HepG2 (cell line): ENCODE data around the gene GOLGA8F. TPM values are rescaled to one million over a fixed set of nuclear protein-coding genes. Genes with fewer than 3 reads are reported as not detected.
A peak's percentile ranks its signal among the peaks of the same experiment; 100 is the strongest.
"Not testable (repeated sequence)": the region's sequence is repeated elsewhere in the genome, so short reads cannot be mapped to it uniquely, and the experiment has no call there.

ENCODE experiments used
- ATAC-seq: fragments of 200-7000 bp; cut with Tn5 transposase; 3 replicates; pipeline ENCODE4 v1.9.1; 2020; ENCODE audit warnings: mild to moderate bottlenecking, moderate library complexity
- Bru-seq: library from RNA; stranded (reverse); fragments of 400-500 nt; gene quantifications from one replicate; lab custom pipeline; 2021; lab: Mats Ljungman, UMichigan
- BruChase-seq, 2 experiments: library from RNA; stranded (reverse); fragments of 400-500 nt; gene quantifications; one replicate each; lab custom pipeline; 2021; lab: Mats Ljungman, UMichigan
- BruUV-seq: library from RNA; stranded (reverse); fragments of 400-500 nt; replicated peaks from 2 replicates; lab custom pipeline; 2021; lab: Mats Ljungman, UMichigan
- CTCF ChIA-PET: fragments of 300-600 bp; formaldehyde crosslinking; extraction: SDS; loops from one replicate; lab custom pipeline; 2021; ENCODE audit warnings: low total read pairs, inconsistent platforms, low intra/inter-chr PET ratio; lab: Yijun Ruan, JAX
- POLR2A ChIA-PET: fragments of 350-600 bp; sonication (Branson Sonifier 250); formaldehyde crosslinking; loops from one replicate; lab custom pipeline; 2020; ENCODE audit warnings: antibody characterized with exemption, inconsistent platforms; lab: Yijun Ruan, JAX
- DNase-seq: peaks from one replicate; pipeline ENCODE4 v3.0.0-alpha.2; 2015; ENCODE audit warnings: low spot score
- FAIRE-seq: peaks from 3 replicates; lab custom pipeline; 2011; peaks lifted over from hg19 to GRCh38; lab: Jason Lieb, UNC
- H2AFZ ChIP-seq: one replicate; pipeline ENCODE4 v1.6.1; 2011; ENCODE audit warnings: low read length, inconsistent platforms
- H3K27ac ChIP-seq: fragments of 300-600 bp; 3 replicates; pipeline ENCODE4 v1.8.0; 2011; ENCODE audit warnings: mixed run types, mild to moderate bottlenecking, mixed read lengths, low read length, inconsistent platforms; ENCODE audit not compliant: insufficient read depth; ENCODE audit errors: extremely low read length
- H3K27me3 ChIP-seq, 2 experiments: fragments of 200-600 bp in 1 of 2; 2 replicates in 1 of 2; 3 replicates in 1 of 2; pipeline versions ENCODE4 v1.6.0 to v1.8.0; 2011; ENCODE audit warnings: low read length in 2 of 2, mild to moderate bottlenecking in 2 of 2, moderate library complexity in 2 of 2, inconsistent platforms in 1 of 2; ENCODE audit not compliant: insufficient read depth in 2 of 2, control insufficient read depth in 1 of 2
- H3K36me3 ChIP-seq, 2 experiments: fragments of 200-600 bp in 1 of 2; replicated peaks in 1 of 2; 2 replicates in 1 of 2; 3 replicates in 1 of 2; pipeline versions ENCODE4 v1.5.1 to v1.8.0; 2011; ENCODE audit warnings: low read length in 2 of 2, inconsistent platforms in 1 of 2; ENCODE audit not compliant: insufficient read depth in 2 of 2, control insufficient read depth in 1 of 2
- H3K4me1 ChIP-seq: 2 replicates; pipeline ENCODE4 v1.5.1; 2012; ENCODE audit warnings: low read length, inconsistent platforms; ENCODE audit not compliant: insufficient read depth
- H3K4me2 ChIP-seq: 2 replicates; pipeline ENCODE4 v1.6.0; 2011; ENCODE audit warnings: low read depth, low read length, inconsistent platforms
- H3K4me3 ChIP-seq, 3 experiments: fragments of 200-600 bp in 1 of 3; sonication (generic), shearing (Covaris generic) in 1 of 3; replicated peaks in 1 of 3; 2 replicates each; pipeline ENCODE4 v1.5.1; 2011 to 2016; ENCODE audit warnings: low read length in 3 of 3, inconsistent platforms in 2 of 3, low read depth in 2 of 3, mild to moderate bottlenecking in 2 of 3, control low read depth in 1 of 3, mixed read lengths in 1 of 3; ENCODE audit not compliant: insufficient read depth in 1 of 3
- H3K79me2 ChIP-seq: one replicate; pipeline ENCODE4 v1.6.1; 2011; ENCODE audit warnings: low read length, inconsistent platforms; ENCODE audit not compliant: insufficient read depth
- H3K9ac ChIP-seq: 2 replicates; pipeline ENCODE4 v1.6.0; 2011; ENCODE audit warnings: mild to moderate bottlenecking, low read depth, low read length, inconsistent platforms; ENCODE audit not compliant: insufficient read depth
- H3K9me3 ChIP-seq: 2 replicates; pipeline ENCODE4 v1.5.1; 2012; ENCODE audit warnings: mild to moderate bottlenecking, low read length
- H4K20me1 ChIP-seq: 2 replicates; pipeline ENCODE4 v1.6.0; 2011; ENCODE audit warnings: inconsistent platforms, mild to moderate bottlenecking, low read length, moderate library complexity; ENCODE audit not compliant: insufficient read depth
- WGBS: methylation state at CpG from one replicate; pipeline ENCODE4 v1.1.6; 2017; ENCODE audit warnings: low lambda C conversion rate; 5-methylcytosine and 5-hydroxymethylcytosine counted together
- in situ Hi-C: cut with HindIII; loops from 2 replicates; pipeline ENCODE4 v1.10.0; 2017; ENCODE audit warnings: low pct_unique_long_range_greater_than_20kb; ENCODE audit not compliant: extremely low pct_ligation_motif_present
- intact Hi-C: fragments of 100-400 bp; cut with micrococcal nuclease; formaldehyde crosslinking; loops from one replicate; pipeline ENCODE4 v1.10.0; 2022; ENCODE audit not compliant: unreplicated experiment
- long read RNA-seq, 2 experiments: library from RNA in 1 of 2; library from polyadenylated mRNA in 1 of 2; stranded (forward) in 1 of 2; unstranded in 1 of 2; transcript quantifications; one replicate each; pipeline ENCODE4 v2.0.0, GENCODE V29; 2019 to 2022
- polyA minus RNA-seq, 3 experiments: library from RNA; depleted of rRNA, polyadenylated mRNA; stranded (reverse); fragments of >200 nt; gene quantifications; 2 replicates each; pipeline ENCODE4 v1.2.3, GENCODE V29; 2011; ENCODE audit warnings: low replicate concordance in 1 of 3
- polyA plus RNA-seq, 8 experiments: library from polyadenylated mRNA; depleted of rRNA in 3 of 8; stranded (reverse) in 7 of 8; unstranded in 1 of 8; fragments of >200 nt; fragmentation: Illumina TruSeq in 4 of 8; extraction: Trizol in 4 of 8; gene quantifications; 2 replicates each; pipeline versions ENCODE4 v1.2.1 to v1.2.3, GENCODE V29; 2011 to 2016; ENCODE audit warnings: low read depth in 4 of 8, missing spikeins in 1 of 8, mixed read lengths in 1 of 8; ENCODE audit not compliant: insufficient read depth in 1 of 8
- total RNA-seq, 5 experiments: library from RNA; depleted of rRNA; stranded (reverse); fragments of >200 nt; fragmentation: Illumina TruSeq; extraction: Trizol; gene quantifications; 2 replicates each; pipeline ENCODE4 v1.2.3, GENCODE V29; 2016; ENCODE audit warnings: low read depth in 1 of 5

The GOLGA8F gene, protein sequence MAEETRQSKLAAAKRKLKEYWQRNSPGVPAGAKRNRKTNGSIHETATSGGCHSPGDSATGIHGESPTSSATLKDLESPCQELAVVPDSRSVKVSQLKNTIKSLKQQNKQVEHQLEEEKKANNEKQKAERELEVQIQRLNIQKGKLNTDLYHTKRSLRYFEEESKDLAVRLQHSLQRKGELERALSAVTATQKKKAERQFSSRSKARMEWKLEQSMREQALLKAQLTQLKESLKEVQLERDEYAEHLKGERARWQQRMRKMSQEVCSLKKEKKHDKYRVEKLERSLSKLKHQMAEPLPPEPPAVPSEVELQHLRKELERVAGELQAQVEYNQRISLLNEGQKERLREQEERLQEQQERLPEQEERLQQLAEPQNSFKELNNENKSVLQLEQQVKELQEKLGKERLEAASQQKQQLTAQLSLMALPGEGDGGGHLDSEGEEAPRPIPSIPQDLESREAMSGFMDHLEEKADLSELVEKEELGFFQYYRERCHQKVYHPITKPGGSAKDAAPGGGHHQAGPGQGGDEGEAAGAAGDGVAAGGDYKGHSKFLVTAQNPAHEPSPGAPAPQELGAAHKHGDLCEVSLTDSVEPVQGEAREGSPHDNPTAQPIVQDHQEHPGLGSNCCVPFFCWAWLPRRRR
- total RNA-seq (2016; rRNA removed; fragmentation: Illumina TruSeq; extraction: Trizol) = not detected in 2 replicates
- not detected in 2 replicates for total RNA-seq (2016; cell fraction: cytosol; rRNA removed; fragmentation: Illumina TruSeq; extraction: Trizol; ENCODE audit: low read depth)
- total RNA-seq (2016; cell fraction: insoluble cytoplasmic fraction; rRNA removed; fragmentation: Illumina TruSeq; extraction: Trizol) = not detected in 2 replicates
- total RNA-seq (2016; cell fraction: membrane; rRNA removed; fragmentation: Illumina TruSeq; extraction: Trizol) = not detected in 2 replicates
- not detected in 2 replicates for total RNA-seq (2016; cell fraction: nucleus; rRNA removed; fragmentation: Illumina TruSeq; extraction: Trizol)
- not detected in 2 replicates for polyA plus RNA-seq (2011; rRNA removed)
- polyA plus RNA-seq (2011; cell fraction: cytosol; rRNA removed) = not detected in 2 replicates
- not detected in 2 replicates for polyA plus RNA-seq (2011; cell fraction: nucleus; rRNA removed)
- polyA plus RNA-seq (2012) = not detected in 2 replicates
- polyA plus RNA-seq (2016; cell fraction: cytosol; fragmentation: Illumina TruSeq; extraction: Trizol; ENCODE audit: low read depth) = not detected in 2 replicates
- not detected in 2 replicates for polyA plus RNA-seq (2016; cell fraction: insoluble cytoplasmic fraction; fragmentation: Illumina TruSeq; extraction: Trizol; ENCODE audit: low read depth)
- polyA plus RNA-seq (2016; cell fraction: membrane; fragmentation: Illumina TruSeq; extraction: Trizol; ENCODE audit: low read depth) = not detected in 2 replicates
- polyA plus RNA-seq (2016; cell fraction: nucleus; fragmentation: Illumina TruSeq; extraction: Trizol; ENCODE audit: insufficient read depth, low read depth) = not detected in 2 replicates
- not detected in 2 replicates for polyA minus RNA-seq (2011; rRNA and poly(A)+ RNA removed; ENCODE audit: low replicate concordance)
- polyA minus RNA-seq (2011; cell fraction: cytosol; rRNA and poly(A)+ RNA removed) = not detected in 2 replicates
- not detected in 2 replicates for polyA minus RNA-seq (2011; cell fraction: nucleus; rRNA and poly(A)+ RNA removed)
- not detected for Bru-seq, nascent RNA
- percentile 11 among the genes with signal in this experiment for BruChase-seq, experiment 1, labeled RNA remaining after a 6-hour chase
- BruChase-seq, experiment 2, labeled RNA remaining after a 2-hour chase = not detected
- long read RNA-seq, experiment 1 = 0 reads
- long read RNA-seq, experiment 2 = 0 reads

DNA sequence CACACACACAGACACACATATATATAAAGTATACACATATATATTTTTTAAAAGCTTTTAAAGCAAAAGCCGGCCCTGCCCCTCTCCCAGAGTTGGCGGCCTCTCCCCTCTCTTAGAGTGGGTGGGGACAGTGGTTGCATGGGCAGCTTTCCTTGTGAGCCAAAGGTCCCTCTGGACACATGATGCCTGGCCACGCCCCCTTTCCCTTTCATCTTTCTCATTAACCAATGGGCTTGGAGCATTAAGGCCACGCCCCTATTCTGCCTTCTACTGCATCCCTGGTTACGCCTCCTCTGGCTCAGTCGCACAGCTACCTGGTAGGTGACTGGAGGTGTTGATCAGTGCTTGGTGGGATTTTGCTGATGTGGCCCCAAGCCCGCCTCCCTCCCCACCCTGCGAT lies at the start of gene GOLGA8F:
GOLGA8F (plus strand) TSS at position 301 of the 400 bp plus-strand sequence; CDS start at position 399, 98 bp downstream.
- intact Hi-C loops, H2AFZ ChIP-seq, DNase-seq, BruUV-seq, H4K20me1 ChIP-seq, CTCF ChIA-PET, FAIRE-seq, H3K4me3 ChIP-seq, H3K9me3 ChIP-seq, H3K27ac ChIP-seq, H3K36me3 ChIP-seq, ATAC-seq, H3K4me1 ChIP-seq, in situ Hi-C loops, POLR2A ChIA-PET, H3K4me2 ChIP-seq, H3K27me3 ChIP-seq, H3K9ac ChIP-seq, H3K79me2 ChIP-seq: not testable (repeated sequence)
- WGBS = no CpG with 5 or more reads among the region's 8 CpGs

DNA sequence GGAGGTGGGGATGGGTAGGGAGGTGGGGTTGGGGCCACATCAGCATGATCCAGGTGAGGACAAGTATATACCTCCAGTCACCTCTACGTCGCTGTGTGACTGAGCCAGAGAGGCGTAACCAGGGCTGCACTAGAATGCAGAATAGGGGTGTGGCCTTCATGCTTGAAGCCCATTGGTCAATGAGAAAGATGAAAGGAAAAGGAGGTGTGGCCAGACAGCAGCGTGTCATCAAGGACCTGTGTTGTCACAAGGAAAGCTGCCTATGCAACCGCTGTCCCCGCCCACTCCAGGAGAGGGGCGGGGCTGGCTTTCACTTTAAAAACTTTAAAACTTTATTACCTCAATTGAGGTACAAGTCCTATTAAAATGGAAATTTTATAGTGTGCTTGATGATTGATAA lies 20.5 kb upstream of the GOLGA8F start, which contains the start of gene GOLGA6L24:
GOLGA6L24 (minus strand) TSS at position 101 of the 400 bp plus-strand sequence; CDS start at position 40, 61 bp downstream.
- H3K4me3 ChIP-seq, H3K27ac ChIP-seq, H3K4me2 ChIP-seq, DNase-seq, ATAC-seq, intact Hi-C loops, H4K20me1 ChIP-seq, POLR2A ChIA-PET, H3K9me3 ChIP-seq, CTCF ChIA-PET, H2AFZ ChIP-seq, BruUV-seq, H3K4me1 ChIP-seq, H3K79me2 ChIP-seq, in situ Hi-C loops, H3K27me3 ChIP-seq, H3K9ac ChIP-seq, H3K36me3 ChIP-seq, FAIRE-seq: not testable (repeated sequence)
- no CpG with 5 or more reads among the region's 7 CpGs for WGBS

DNA sequence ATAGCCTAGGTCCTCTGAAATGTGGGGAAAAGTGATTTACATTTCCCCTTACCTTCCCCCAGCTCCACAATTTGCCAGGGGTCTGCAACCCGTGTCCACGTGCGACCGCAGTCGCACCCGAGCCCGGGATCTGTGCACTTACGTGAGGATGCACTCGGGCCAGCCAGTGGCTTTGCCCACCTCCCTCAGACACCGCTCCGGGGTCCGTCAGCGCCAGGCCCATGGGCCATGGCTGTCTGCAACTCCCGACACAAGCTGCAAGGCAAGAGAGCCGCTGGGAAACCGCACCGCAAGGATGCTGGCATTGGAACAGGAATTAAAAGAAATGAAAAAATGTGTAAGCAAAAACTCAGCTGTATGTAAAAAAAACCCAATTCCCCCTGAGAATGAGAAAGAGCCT lies 13.0 kb upstream of the GOLGA8F start:
- FAIRE-seq, intact Hi-C loops, ATAC-seq, H3K4me1 ChIP-seq, H3K27me3 ChIP-seq, H2AFZ ChIP-seq, H3K79me2 ChIP-seq, H3K27ac ChIP-seq, H4K20me1 ChIP-seq, in situ Hi-C loops, H3K36me3 ChIP-seq, BruUV-seq, CTCF ChIA-PET, H3K4me3 ChIP-seq, H3K9ac ChIP-seq, POLR2A ChIA-PET, H3K4me2 ChIP-seq, DNase-seq, H3K9me3 ChIP-seq: not testable (repeated sequence)
- over 99% methylated on average over 9 of the region's 17 CpGs for WGBS
